SK-N-SH (cell line): ENCODE data around the gene CHCHD6.

Experiments used
- CTCF ChIP-seq: fragments of 200-600 bp; sonication (generic); IDR thresholded peaks from 2 replicates; pipeline ENCODE4 v1.6.1; 2017; ENCODE audit warnings: antibody characterized with exemption, mild to moderate bottlenecking, moderate library complexity
- MAX ChIP-seq: IDR thresholded peaks from 2 replicates; pipeline ENCODE4 v1.4.0; 2012; ENCODE audit warnings: low read depth
- MEF2A ChIP-seq: IDR thresholded peaks from 2 replicates; pipeline ENCODE4 v1.4.0; 2012; ENCODE audit warnings: low read depth, borderline replicate concordance
- POLR2AphosphoS5 ChIP-seq: IDR thresholded peaks from 2 replicates; pipeline ENCODE4 v1.6.1; 2012; ENCODE audit warnings: low read depth, low read length
- REST ChIP-seq: IDR thresholded peaks from 2 replicates; pipeline ENCODE4 v1.6.1; 2012; ENCODE audit warnings: mild to moderate bottlenecking, low read depth, low read length, moderate library complexity
- TCF12 ChIP-seq: IDR thresholded peaks from 2 replicates; pipeline ENCODE4 v1.4.0; 2012

GRCh38 chr3:126960604-126960995, 256.6 kb downstream of the CHCHD6 start:
- TF ChIP-seq MAX (no peak), REST (no peak), TCF12 (no peak), CTCF (peak; percentile 16; the same call in 1 of the 2 replicates), MEF2A (no peak), POLR2AphosphoS5 (no peak)
